Colonic mucosa (tissue), 4 donors: ENCODE results near the gene WDR86. TPM values are rescaled to one million over a fixed set of nuclear protein-coding genes. Genes with fewer than 3 reads are reported as not detected.

Experiments
- DNase-seq: peaks from one replicate; pipeline ENCODE4 v3.0.0-alpha.2; 2020
- H3K27ac ChIP-seq: fragments of 200-600 bp; one replicate; pipeline ENCODE4 v1.8.0; 2021
- H3K27me3 ChIP-seq: fragments of 200-600 bp; one replicate; pipeline ENCODE4 v1.8.0; 2021
- H3K36me3 ChIP-seq: fragments of 200-600 bp; one replicate; pipeline ENCODE4 v1.8.0; 2021
- H3K4me1 ChIP-seq: fragments of 200-600 bp; one replicate; pipeline ENCODE4 v1.8.0; 2021; ENCODE audit warnings: mild to moderate bottlenecking
- H3K4me3 ChIP-seq: fragments of 200-600 bp; one replicate; pipeline ENCODE4 v1.8.0; 2021
- H3K9ac ChIP-seq, 2 donors: one replicate each; pipeline ENCODE4 v1.7.0; 2013; ENCODE audit warnings: control low read depth in 2 of 2, low read depth in 2 of 2, low read length in 2 of 2
- H3K9me3 ChIP-seq: fragments of 200-600 bp; one replicate; pipeline ENCODE4 v1.8.0; 2021
- CTCF ChIP-seq: fragments of 200-600 bp; IDR thresholded peaks from one replicate; pipeline ENCODE4 v1.8.0; 2022; ENCODE audit warnings: antibody characterized with exemption, mild to moderate bottlenecking
- intact Hi-C: fragments of 100-400 bp; cut with DNase I; formaldehyde crosslinking; loops from one replicate; pipeline ENCODE4 v1.14.1; 2022
- total RNA-seq, 2 donors: library from RNA; stranded (reverse); fragmentation: NEBNext Ultra II Directional in 1 of 2; extraction: Animal tissue kit (Norgen Biotek cat#: 25700) in 1 of 2; gene quantifications; one replicate each; pipeline ENCODE4 v1.2.1, GENCODE V29; 2021
- donor health status: healthy.
- donor health status: DM: no; HTN: no; CAD: no.
- donor health status: DM: no; HTN: no; CAD: no.

The WDR86 gene
- total RNA-seq, 2 donors from 2014 or later, result 1.2 TPM; not detected in 1

DNA sequence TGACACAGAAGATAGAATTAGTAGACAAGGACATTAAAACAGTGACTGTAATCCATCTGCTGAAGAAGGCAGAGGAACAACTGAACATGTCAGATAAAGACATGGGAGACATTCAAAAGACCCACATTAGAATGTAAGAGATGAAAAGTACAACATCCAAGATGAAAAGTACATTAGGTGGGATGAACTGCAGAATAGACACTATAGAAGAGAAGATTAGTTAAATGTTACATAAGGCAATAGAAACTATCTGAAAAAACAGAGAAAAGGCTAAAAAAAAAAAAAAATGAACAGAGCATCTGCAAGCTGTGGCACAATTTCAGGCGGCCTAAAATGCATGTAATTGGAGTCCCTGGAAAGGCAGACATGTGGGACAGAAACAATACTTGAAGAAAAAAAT, 46.7 kb downstream of the WDR86 start:
- intact Hi-C loops, result no loop called here
- peaks cover 6% of the 10 kb centered on the region for H3K36me3 ChIP-seq
- H3K9ac ChIP-seq, result no peak overlapping the region
- H3K4me1 ChIP-seq, result peaks cover 4% of the 10 kb centered on the region
- H3K27ac ChIP-seq, result no peak overlapping the region
- no peak for DNase-seq
- H3K9me3 ChIP-seq, result no peaks in the 10 kb centered on the region
- H3K4me3 ChIP-seq, result no peak overlapping the region
- TF ChIP-seq CTCF, result no peak
- H3K27me3 ChIP-seq, result no peaks in the 10 kb centered on the region

DNA sequence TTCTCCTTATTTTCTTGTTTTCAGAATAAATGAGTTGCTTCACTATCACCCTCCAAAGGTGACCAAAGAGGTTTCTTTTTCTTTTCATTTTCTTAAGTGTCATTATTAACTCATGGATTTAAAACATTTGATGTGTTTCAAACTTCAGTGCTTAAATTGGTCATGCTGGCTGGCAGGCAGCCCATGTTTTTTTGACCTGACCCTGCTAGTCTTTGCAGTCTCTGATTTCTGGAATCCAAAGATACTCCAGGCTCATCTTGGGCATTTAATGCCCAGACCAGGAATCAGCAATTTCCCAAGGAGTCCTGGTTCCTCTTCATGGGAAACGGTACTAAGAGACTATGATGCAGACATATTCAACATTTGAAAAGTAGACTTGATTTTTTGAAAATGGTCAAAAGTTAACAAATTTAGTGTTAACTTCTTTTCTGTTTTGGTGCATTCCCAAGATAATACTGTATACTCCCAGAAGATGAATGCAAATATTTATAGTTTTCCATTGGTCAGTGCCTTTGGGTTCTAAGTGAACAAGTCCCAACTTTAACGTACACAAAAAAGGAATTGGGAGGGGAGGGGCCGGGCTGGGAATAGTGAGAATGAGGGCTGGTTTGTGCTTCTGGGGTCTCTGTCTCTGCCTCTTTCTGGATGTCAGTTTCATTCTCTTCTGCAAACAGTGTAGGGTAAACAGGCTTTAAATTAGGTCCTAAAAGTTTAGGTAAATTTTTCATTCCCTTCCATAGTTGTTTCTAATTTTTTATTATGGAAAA, 48.5 kb downstream of the WDR86 start:
- H3K36me3 ChIP-seq, result peaks cover 8% of the 10 kb centered on the region
- no peak for TF ChIP-seq CTCF
- intact Hi-C loops, result no loop called here

GRCh38 chr7:151352512-151352911, 57.3 kb downstream of the WDR86 start:
- Histone ChIP-seq H3K9ac (no peak overlapping the region), H3K4me3 (no peak overlapping the region), H3K27ac (no peak overlapping the region), H3K4me1 (peaks cover 5% of the 10 kb centered on the region), H3K36me3 (peaks cover 6% of the 10 kb centered on the region), H3K9me3 (no peaks in the 10 kb centered on the region), H3K27me3 (no peaks in the 10 kb centered on the region)
- TF ChIP-seq CTCF, result no peak
- no peak for DNase-seq
- intact Hi-C loops, result loop anchor here (2.0 kb wide), 1 partner anchor 38 kb away; no protein-coding TSS in a partner anchor

More for the DNA sequence above, 48.5 kb downstream of the WDR86 start:
- DNase-seq, result no peak
- no peaks in the 10 kb centered on the region for H3K9me3 ChIP-seq
- no peak overlapping the region for H3K9ac ChIP-seq
- H3K27me3 ChIP-seq, result no peaks in the 10 kb centered on the region
- no peak overlapping the region for H3K27ac ChIP-seq
- H3K4me3 ChIP-seq, result no peak overlapping the region
- H3K4me1 ChIP-seq, result no peaks in the 10 kb centered on the region

DNA sequence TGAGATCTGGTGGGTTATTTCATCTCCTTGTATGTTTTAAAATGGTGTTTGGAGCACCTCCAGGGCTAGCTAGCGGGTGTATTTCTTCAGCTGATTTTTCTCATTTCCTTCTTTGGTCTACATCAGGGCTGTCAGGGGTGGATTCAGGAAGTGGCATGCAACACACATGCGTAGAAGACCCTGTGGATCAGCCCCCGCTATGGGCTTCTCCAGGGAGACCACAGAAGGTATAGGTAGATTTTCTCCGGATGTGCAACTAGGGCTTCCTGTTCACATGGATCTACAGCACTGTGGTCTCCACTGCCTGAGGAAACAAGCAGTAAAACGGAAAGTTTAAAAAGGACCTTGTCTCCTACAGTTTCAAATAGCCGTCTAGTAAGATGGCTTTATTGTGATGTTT, 57.9 kb downstream of the WDR86 start:
- TF ChIP-seq CTCF, result no peak
- intact Hi-C loops, result loop anchor here (2.0 kb wide), 1 partner anchor 37 kb away; no protein-coding TSS in a partner anchor

DNA sequence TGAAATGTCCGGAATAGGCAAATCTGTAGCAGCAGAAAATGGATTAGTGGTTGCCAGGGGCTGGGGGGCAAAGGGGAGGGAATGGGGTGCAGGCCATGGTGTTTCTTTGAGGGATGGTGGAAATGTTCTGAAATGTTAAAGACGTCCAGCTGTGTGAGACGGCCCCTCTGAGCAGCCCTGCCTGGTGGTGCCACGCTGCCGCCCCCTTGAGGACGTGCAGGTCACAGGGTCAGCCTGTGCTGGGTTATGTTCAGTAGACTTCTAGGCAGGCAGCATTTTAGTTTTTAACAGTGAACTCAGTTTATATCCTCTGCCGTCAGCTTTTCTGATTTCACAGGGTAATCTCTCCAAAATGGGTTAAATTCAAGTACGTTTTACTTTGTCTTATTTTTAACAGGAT, 58.8 kb downstream of the WDR86 start:
- peaks cover 6% of the 10 kb centered on the region for H3K36me3 ChIP-seq
- intact Hi-C loops, result no loop called here

More for the DNA sequence above, 57.9 kb downstream of the WDR86 start:
- peaks cover 6% of the 10 kb centered on the region for H3K36me3 ChIP-seq
- no peak for DNase-seq
- H3K4me3 ChIP-seq, result no peak overlapping the region
- peaks cover 5% of the 10 kb centered on the region for H3K4me1 ChIP-seq
- H3K9me3 ChIP-seq, result no peaks in the 10 kb centered on the region
- H3K27ac ChIP-seq, result no peak overlapping the region
- H3K9ac ChIP-seq, result no peak overlapping the region
- H3K27me3 ChIP-seq, result no peaks in the 10 kb centered on the region

More for the DNA sequence above, 58.8 kb downstream of the WDR86 start:
- no peak overlapping the region for H3K27ac ChIP-seq
- no peak for TF ChIP-seq CTCF
- peak; percentile 32 for DNase-seq
- H3K4me1 ChIP-seq, result peaks cover 5% of the 10 kb centered on the region
- H3K4me3 ChIP-seq, result no peak overlapping the region
- H3K9ac ChIP-seq, result no peak overlapping the region
- H3K9me3 ChIP-seq, result no peaks in the 10 kb centered on the region
- H3K27me3 ChIP-seq, result no peaks in the 10 kb centered on the region
